GM12878 (cell line): ENCODE data around the gene RAET1G. TPM values are rescaled to one million over a fixed set of nuclear protein-coding genes. Genes with fewer than 3 reads are reported as not detected.

Experiments
- ATAC-seq: fragments of 200-7000 bp; cut with Tn5 transposase; 3 replicates; pipeline ENCODE4 v1.9.1; 2020; ENCODE audit warnings: mild to moderate bottlenecking, moderate library complexity
- BruUV-seq: library from RNA; stranded (reverse); fragments of 400-500 nt; replicated peaks from 2 replicates; lab custom pipeline; 2021; lab: Mats Ljungman, UMichigan
- CTCF ChIA-PET: fragments of 300-600 bp; sonication (Branson Sonifier 250); formaldehyde crosslinking; extraction: SDS; loops from one replicate; lab custom pipeline; 2021; ENCODE audit warnings: inconsistent platforms; lab: Yijun Ruan, JAX
- POLR2A ChIA-PET: fragments of 350-600 bp; formaldehyde crosslinking; extraction: SDS; loops from one replicate; lab custom pipeline; 2021; ENCODE audit warnings: inconsistent platforms; lab: Charles Lee
- RAD21 ChIA-PET: fragments of 300-600 bp; sonication (Branson Sonifier 250); formaldehyde crosslinking; loops from one replicate; lab custom pipeline; 2023; ENCODE audit warnings: antibody characterized with exemption; ENCODE audit not compliant: unreplicated experiment; lab: Charles Lee
- SMC1A ChIA-PET: fragments of 300-600 bp; sonication (Branson Sonifier 250); formaldehyde crosslinking; loops from one replicate; lab custom pipeline; 2023; ENCODE audit not compliant: unreplicated experiment, uncharacterized antibody; lab: Charles Lee
- DNase-seq: peaks from one replicate; pipeline ENCODE4 v3.0.0-alpha.2; 2011; ENCODE audit warnings: low read depth, low spot score
- FAIRE-seq: peaks from 3 replicates; lab custom pipeline; 2011; peaks lifted over from hg19 to GRCh38; lab: Jason Lieb, UNC
- H2AFZ ChIP-seq: 2 replicates; pipeline ENCODE4 v1.6.0; 2011; ENCODE audit warnings: low read depth, low read length, control low read depth; ENCODE audit not compliant: control insufficient read depth
- H3K27ac ChIP-seq: 2 replicates; pipeline ENCODE4 v1.5.1; 2011; ENCODE audit warnings: control low read depth; ENCODE audit not compliant: control insufficient read depth, insufficient read depth
- H3K27me3 ChIP-seq, 2 experiments: replicated peaks in 1 of 2; 2 replicates each; pipeline versions ENCODE4 v1.6.0 to v1.6.1; 2011; ENCODE audit warnings: low read length in 1 of 2; ENCODE audit not compliant: control insufficient read depth in 2 of 2, insufficient read depth in 2 of 2
- H3K36me3 ChIP-seq, 2 experiments: 2 replicates each; pipeline ENCODE4 v1.5.1; 2011; ENCODE audit warnings: low read length in 1 of 2; ENCODE audit not compliant: control insufficient read depth in 2 of 2, insufficient read depth in 2 of 2
- H3K4me1 ChIP-seq: 2 replicates; pipeline ENCODE4 v1.6.1; 2011; ENCODE audit warnings: mild to moderate bottlenecking, low read length, moderate library complexity, mixed read lengths; ENCODE audit not compliant: control insufficient read depth, insufficient read depth
- H3K4me2 ChIP-seq: 2 replicates; pipeline ENCODE4 v1.6.0; 2011; ENCODE audit warnings: control low read depth; ENCODE audit not compliant: control insufficient read depth, insufficient read depth
- H3K4me3 ChIP-seq: fragments of 200-600 bp; sonication (generic); 2 replicates; pipeline ENCODE4 v1.5.1; 2016
- H3K79me2 ChIP-seq: 2 replicates; pipeline ENCODE4 v1.6.0; 2011; ENCODE audit warnings: low read length; ENCODE audit not compliant: control insufficient read depth, insufficient read depth
- H3K9ac ChIP-seq: 2 replicates; pipeline ENCODE4 v1.8.0; 2011; ENCODE audit warnings: low read length, control low read depth, mixed read lengths; ENCODE audit not compliant: control insufficient read depth, insufficient read depth
- H3K9me3 ChIP-seq: replicated peaks from 3 replicates; pipeline ENCODE4 v1.5.1; 2011; ENCODE audit warnings: mild to moderate bottlenecking, low read length; ENCODE audit not compliant: control insufficient read depth, insufficient read depth
- H4K20me1 ChIP-seq: 2 replicates; pipeline ENCODE4 v1.6.0; 2011; ENCODE audit not compliant: control insufficient read depth, insufficient read depth
- ATF7 ChIP-seq: fragments of 450-650 bp; IDR thresholded peaks from 2 replicates; pipeline ENCODE4 v1.6.1; 2016; ENCODE audit warnings: low read depth, mild to moderate bottlenecking
- CBX3 ChIP-seq: fragments of 200-600 bp; sonication (generic); IDR thresholded peaks from 2 replicates; pipeline ENCODE4 v1.6.1; 2016; ENCODE audit warnings: low read depth, borderline replicate concordance
- CHD4 ChIP-seq: fragments of 200-600 bp; sonication (generic); IDR thresholded peaks from 2 replicates; pipeline ENCODE4 v1.6.1; 2016; ENCODE audit warnings: mild to moderate bottlenecking
- CREB1 ChIP-seq: IDR thresholded peaks from 2 replicates; pipeline ENCODE4 v1.6.1; 2012; ENCODE audit warnings: low read depth, mild to moderate bottlenecking, inconsistent platforms
- EZH2 ChIP-seq: IDR thresholded peaks from 2 replicates; pipeline ENCODE4 v1.6.1; 2012; ENCODE audit warnings: low read depth, mild to moderate bottlenecking, control low read depth, inconsistent platforms, low read length, borderline replicate concordance; ENCODE audit not compliant: control insufficient read depth
- KAT2A ChIP-seq: conservative IDR thresholded peaks from 2 replicates; pipeline ENCODE4 v1.6.1; 2011; ENCODE audit warnings: low read depth, low read length; ENCODE audit not compliant: control insufficient read depth
- MYB ChIP-seq: fragments of 150-350 bp; IDR thresholded peaks from 2 replicates; pipeline ENCODE4 v1.6.1; 2014; ENCODE audit warnings: mild to moderate bottlenecking, low read depth, low read length, borderline replicate concordance
- NRF1 ChIP-seq: conservative IDR thresholded peaks from 2 replicates; pipeline ENCODE4 v1.6.1; 2011; ENCODE audit warnings: mild to moderate bottlenecking, low read depth, low read length, improper control_type of control experiment
- POLR2AphosphoS2 ChIP-seq: IDR thresholded peaks from 2 replicates; pipeline ENCODE4 v1.6.1; 2011; ENCODE audit warnings: low read depth, mild to moderate bottlenecking, low read length, improper control_type of control experiment, moderate library complexity
- RB1 ChIP-seq: fragments of 450-650 bp; formaldehyde crosslinking; IDR thresholded peaks from 2 replicates; pipeline ENCODE4 v1.6.1; 2017; ENCODE audit warnings: mild to moderate bottlenecking, borderline replicate concordance
- SIN3A ChIP-seq: IDR thresholded peaks from 2 replicates; pipeline ENCODE4 v1.6.1; 2012; ENCODE audit warnings: low read depth, low read length, improper control_type of control experiment
- SIX5 ChIP-seq: IDR thresholded peaks from 2 replicates; pipeline ENCODE4 v1.6.1; 2011; ENCODE audit warnings: mild to moderate bottlenecking, low read depth, low read length, moderate library complexity; ENCODE audit not compliant: severe bottlenecking
- SMARCA5 ChIP-seq: fragments of 450-650 bp; IDR thresholded peaks from 2 replicates; pipeline ENCODE4 v1.6.1; 2017; ENCODE audit warnings: mild to moderate bottlenecking
- SMC3 ChIP-seq: IDR thresholded peaks from 2 replicates; pipeline ENCODE4 v1.6.1; 2011; ENCODE audit warnings: low read length, improper control_type of control experiment, borderline replicate concordance
- SRF ChIP-seq, 2 experiments: IDR thresholded peaks; 2 replicates each; pipeline ENCODE4 v1.6.1; 2011; ENCODE audit warnings: low read depth in 2 of 2, low read length in 2 of 2, mild to moderate bottlenecking in 1 of 2, moderate library complexity in 1 of 2
- SUPT20H ChIP-seq: IDR thresholded peaks from 2 replicates; pipeline ENCODE4 v1.6.1; 2011; ENCODE audit warnings: low read depth, mild to moderate bottlenecking, low read length, moderate library complexity, borderline replicate concordance; ENCODE audit not compliant: control insufficient read depth
- TCF3 ChIP-seq: IDR thresholded peaks from 2 replicates; pipeline ENCODE4 v1.6.1; 2012; ENCODE audit warnings: low read depth, mild to moderate bottlenecking, low read length, borderline replicate concordance; ENCODE audit not compliant: insufficient read depth
- ZNF622 ChIP-seq: fragments of 450-650 bp; IDR thresholded peaks from 2 replicates; pipeline ENCODE4 v1.6.1; 2017; ENCODE audit warnings: mild to moderate bottlenecking, inconsistent platforms
- WGBS: methylation state at CpG from one replicate; pipeline ENCODE4 v1.1.6; 2016; ENCODE audit warnings: low lambda C conversion rate; ENCODE audit not compliant: insufficient replicate concordance, insufficient coverage; ENCODE audit errors: missing lambda C conversion rate; 5-methylcytosine and 5-hydroxymethylcytosine counted together
- in situ Hi-C: fragments of 300-500 bp; cut with MboI; formaldehyde crosslinking; loops from 9 replicates; pipeline ENCODE4 v1.14.3; 2018; ENCODE audit warnings: mixed read lengths
- intact Hi-C: fragments of 100-400 bp; cut with micrococcal nuclease; formaldehyde crosslinking; loops from one replicate; pipeline ENCODE4 v1.14.2; 2022; ENCODE audit not compliant: unreplicated experiment
- polyA plus RNA-seq, 11 experiments: library from polyadenylated mRNA; depleted of rRNA in 4 of 11; unstranded in 6 of 11; stranded (reverse) in 5 of 11; fragments of >200 nt; fragmentation: Nextera tagmentation in 4 of 11; fragmentation: Illumina TruSeq in 1 of 11; extraction: Ambion mirVana in 4 of 11; extraction: Trizol in 1 of 11; gene quantifications; 1 replicate in 1 of 11; 2 replicates in 10 of 11; pipeline versions ENCODE4 v1.2.1 to v1.2.3, GENCODE V29; 2011 to 2016; ENCODE audit warnings: inconsistent platforms in 2 of 11, missing spikeins in 2 of 11, low read depth in 1 of 11
- total RNA-seq, 4 experiments: library from RNA; depleted of rRNA in 3 of 4; stranded (reverse); fragments of >200 nt in 3 of 4; fragmentation: Illumina TruSeq in 1 of 4; extraction: Trizol in 1 of 4; gene quantifications; 2 replicates each; pipeline versions ENCODE4 v1.2.1 to v1.2.3, GENCODE V29; 2013 to 2021
- TF ChIP-seq, protein P1 (sequence below): fragments of 450-650 bp; conservative IDR thresholded peaks from 2 replicates; pipeline ENCODE4 v1.6.1; 2017; ENCODE audit warnings: mild to moderate bottlenecking, moderate library complexity
- TF ChIP-seq, protein P2 (sequence below): fragments of 450-650 bp; IDR thresholded peaks from 2 replicates; pipeline ENCODE4 v1.6.1; 2017; ENCODE audit warnings: antibody characterized with exemption, mild to moderate bottlenecking, moderate library complexity

The RAET1G gene
- total and polyA plus RNA-seq, 10 of the 15 experiments (the other 5 are each of a cell fraction or from before 2014, with no cell fraction given), result not detected

DNA sequence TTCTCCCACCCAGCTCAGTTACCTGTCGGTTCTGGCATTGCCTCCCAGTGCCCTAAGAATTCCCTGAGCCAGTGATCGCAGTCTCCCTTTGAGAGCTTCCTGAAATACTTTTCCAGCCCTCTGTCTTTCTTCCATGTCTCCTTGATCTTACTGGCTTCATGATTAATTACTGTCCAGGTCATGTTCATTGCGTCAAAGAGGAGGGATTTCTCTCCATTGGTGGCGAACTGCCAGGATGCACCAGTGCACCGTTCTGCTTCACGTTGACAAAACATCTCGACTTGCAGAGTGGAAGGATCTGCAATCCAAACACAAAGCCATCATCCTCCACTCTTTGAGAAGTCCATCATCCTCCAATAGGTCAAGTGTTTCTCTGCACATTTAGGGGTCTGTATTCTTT is 33.6 kb downstream of the RAET1G start:
- ChIA-PET SMC1A (interaction anchor here (0.6 kb wide), 1 partner anchor 184 kb away, joined by 4 read pairs; no protein-coding TSS in a partner anchor), RAD21 (no interaction called here), POLR2A (no interaction called here), CTCF (no interaction called here)
- H3K4me3 ChIP-seq, result no peak overlapping the region
- intact Hi-C loops (no loop called here), in situ Hi-C loops (no loop called here)
- H3K27ac ChIP-seq, result no peak overlapping the region
- no peaks in the 10 kb centered on the region for H3K9me3 ChIP-seq
- no peak overlapping the region for H3K9ac ChIP-seq
- FAIRE-seq, result no peak
- H2AFZ ChIP-seq, result no peak overlapping the region
- WGBS, result 21% methylated on average over 7 of the region's 7 CpGs
- no peaks in the 10 kb centered on the region for H3K4me1 ChIP-seq
- H3K79me2 ChIP-seq, result no peaks in the 10 kb centered on the region
- TF ChIP-seq, protein P1, sequence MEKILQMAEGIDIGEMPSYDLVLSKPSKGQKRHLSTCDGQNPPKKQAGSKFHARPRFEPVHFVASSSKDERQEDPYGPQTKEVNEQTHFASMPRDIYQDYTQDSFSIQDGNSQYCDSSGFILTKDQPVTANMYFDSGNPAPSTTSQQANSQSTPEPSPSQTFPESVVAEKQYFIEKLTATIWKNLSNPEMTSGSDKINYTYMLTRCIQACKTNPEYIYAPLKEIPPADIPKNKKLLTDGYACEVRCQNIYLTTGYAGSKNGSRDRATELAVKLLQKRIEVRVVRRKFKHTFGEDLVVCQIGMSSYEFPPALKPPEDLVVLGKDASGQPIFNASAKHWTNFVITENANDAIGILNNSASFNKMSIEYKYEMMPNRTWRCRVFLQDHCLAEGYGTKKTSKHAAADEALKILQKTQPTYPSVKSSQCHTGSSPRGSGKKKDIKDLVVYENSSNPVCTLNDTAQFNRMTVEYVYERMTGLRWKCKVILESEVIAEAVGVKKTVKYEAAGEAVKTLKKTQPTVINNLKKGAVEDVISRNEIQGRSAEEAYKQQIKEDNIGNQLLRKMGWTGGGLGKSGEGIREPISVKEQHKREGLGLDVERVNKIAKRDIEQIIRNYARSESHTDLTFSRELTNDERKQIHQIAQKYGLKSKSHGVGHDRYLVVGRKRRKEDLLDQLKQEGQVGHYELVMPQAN, result no peak
- TF ChIP-seq SIX5 (no peak), EZH2 (no peak), SMARCA5 (no peak), SIN3A (no peak), ATF7 (no peak), CBX3 (no peak), POLR2AphosphoS2 (no peak), SMC3 (no peak), CREB1 (no peak), KAT2A (no peak), NRF1 (no peak), RB1 (no peak), MYB (no peak), ZNF622 (no peak), CHD4 (no peak), SUPT20H (no peak), TCF3 (no peak), SRF (IDR thresholded peaks at IDR 0.05; ENCODE audit: low read depth in 2 of 2, low read length in 2 of 2) (no peak)
- TF ChIP-seq, protein P2, sequence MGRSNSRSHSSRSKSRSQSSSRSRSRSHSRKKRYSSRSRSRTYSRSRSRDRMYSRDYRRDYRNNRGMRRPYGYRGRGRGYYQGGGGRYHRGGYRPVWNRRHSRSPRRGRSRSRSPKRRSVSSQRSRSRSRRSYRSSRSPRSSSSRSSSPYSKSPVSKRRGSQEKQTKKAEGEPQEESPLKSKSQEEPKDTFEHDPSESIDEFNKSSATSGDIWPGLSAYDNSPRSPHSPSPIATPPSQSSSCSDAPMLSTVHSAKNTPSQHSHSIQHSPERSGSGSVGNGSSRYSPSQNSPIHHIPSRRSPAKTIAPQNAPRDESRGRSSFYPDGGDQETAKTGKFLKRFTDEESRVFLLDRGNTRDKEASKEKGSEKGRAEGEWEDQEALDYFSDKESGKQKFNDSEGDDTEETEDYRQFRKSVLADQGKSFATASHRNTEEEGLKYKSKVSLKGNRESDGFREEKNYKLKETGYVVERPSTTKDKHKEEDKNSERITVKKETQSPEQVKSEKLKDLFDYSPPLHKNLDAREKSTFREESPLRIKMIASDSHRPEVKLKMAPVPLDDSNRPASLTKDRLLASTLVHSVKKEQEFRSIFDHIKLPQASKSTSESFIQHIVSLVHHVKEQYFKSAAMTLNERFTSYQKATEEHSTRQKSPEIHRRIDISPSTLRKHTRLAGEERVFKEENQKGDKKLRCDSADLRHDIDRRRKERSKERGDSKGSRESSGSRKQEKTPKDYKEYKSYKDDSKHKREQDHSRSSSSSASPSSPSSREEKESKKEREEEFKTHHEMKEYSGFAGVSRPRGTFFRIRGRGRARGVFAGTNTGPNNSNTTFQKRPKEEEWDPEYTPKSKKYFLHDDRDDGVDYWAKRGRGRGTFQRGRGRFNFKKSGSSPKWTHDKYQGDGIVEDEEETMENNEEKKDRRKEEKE, result no peak
- H3K36me3 ChIP-seq, result no peaks in the 10 kb centered on the region
- DNase-seq, result no peak
- no peaks in the 10 kb centered on the region for H4K20me1 ChIP-seq
- BruUV-seq, result no TSS peak
- no peak overlapping the region for H3K4me2 ChIP-seq
- no peaks in the 10 kb centered on the region; a peak in 2 of 4 replicates for H3K27me3 ChIP-seq
- no peak for ATAC-seq
